RWPE2 (cell line): ENCODE measurements around the gene FBRS.
"Not testable (repeated sequence)": the region's sequence is repeated elsewhere in the genome, so short reads cannot be mapped to it uniquely, and the experiment has no call there.

ENCODE experiments used
- ATAC-seq: fragments of 200-7000 bp; cut with Tn5 transposase; 3 replicates; pipeline ENCODE4 v1.9.1; 2021; ENCODE audit warnings: low read depth
- DNase-seq: peaks from one replicate; pipeline ENCODE4 v3.0.0-alpha.2; 2020; ENCODE audit warnings: low spot score
- H3K27ac ChIP-seq: fragments of 450-650 bp; 2 replicates; pipeline ENCODE4 v1.5.1; 2017; ENCODE audit warnings: mild to moderate bottlenecking; ENCODE audit not compliant: poor library complexity, severe bottlenecking
- H3K27me3 ChIP-seq: fragments of 250-450 bp; sonication (Bioruptor Pico); 2 replicates; pipeline ENCODE4 v1.5.1; 2021; ENCODE audit warnings: mild to moderate bottlenecking, moderate library complexity; ENCODE audit not compliant: insufficient read depth, poor library complexity, severe bottlenecking
- H3K36me3 ChIP-seq: fragments of 250-450 bp; sonication (Bioruptor Pico); 2 replicates; pipeline ENCODE4 v1.5.1; 2020; ENCODE audit warnings: low read depth, mild to moderate bottlenecking, moderate library complexity
- H3K4me1 ChIP-seq: fragments of 250-450 bp; sonication (Bioruptor Pico); 2 replicates; pipeline ENCODE4 v1.5.1; 2021; ENCODE audit warnings: mild to moderate bottlenecking, moderate library complexity; ENCODE audit not compliant: insufficient read depth, poor library complexity, severe bottlenecking
- H3K4me3 ChIP-seq: fragments of 250-450 bp; sonication (Bioruptor Pico); 2 replicates; pipeline ENCODE4 v1.5.1; 2021; ENCODE audit warnings: mild to moderate bottlenecking, moderate library complexity; ENCODE audit not compliant: severe bottlenecking
- H3K9me3 ChIP-seq: fragments of 250-450 bp; sonication (Bioruptor Pico); 2 replicates; pipeline ENCODE4 v1.5.1; 2021; ENCODE audit warnings: mild to moderate bottlenecking, moderate library complexity; ENCODE audit not compliant: severe bottlenecking
- TF ChIP-seq, protein P1 (sequence below): fragments of 450-650 bp; IDR thresholded peaks from one replicate; pipeline ENCODE4 v1.5.1; 2017; ENCODE audit warnings: mild to moderate bottlenecking, moderate library complexity; ENCODE audit not compliant: poor library complexity, severe bottlenecking

FBRS gene

GRCh38 chr16:30623536-30624283 is 34.5 kb upstream of the FBRS start:
- Histone ChIP-seq H3K4me1 (peaks cover 8% of the 10 kb centered on the region), H3K27ac (no peak overlapping the region), H3K4me3 (no peak overlapping the region), H3K9me3 (no peaks in the 10 kb centered on the region), H3K36me3 (no peaks in the 10 kb centered on the region), H3K27me3 (no peaks in the 10 kb centered on the region)
- DNase-seq (no peak), ATAC-seq (no peak)
- TF ChIP-seq, protein P1, sequence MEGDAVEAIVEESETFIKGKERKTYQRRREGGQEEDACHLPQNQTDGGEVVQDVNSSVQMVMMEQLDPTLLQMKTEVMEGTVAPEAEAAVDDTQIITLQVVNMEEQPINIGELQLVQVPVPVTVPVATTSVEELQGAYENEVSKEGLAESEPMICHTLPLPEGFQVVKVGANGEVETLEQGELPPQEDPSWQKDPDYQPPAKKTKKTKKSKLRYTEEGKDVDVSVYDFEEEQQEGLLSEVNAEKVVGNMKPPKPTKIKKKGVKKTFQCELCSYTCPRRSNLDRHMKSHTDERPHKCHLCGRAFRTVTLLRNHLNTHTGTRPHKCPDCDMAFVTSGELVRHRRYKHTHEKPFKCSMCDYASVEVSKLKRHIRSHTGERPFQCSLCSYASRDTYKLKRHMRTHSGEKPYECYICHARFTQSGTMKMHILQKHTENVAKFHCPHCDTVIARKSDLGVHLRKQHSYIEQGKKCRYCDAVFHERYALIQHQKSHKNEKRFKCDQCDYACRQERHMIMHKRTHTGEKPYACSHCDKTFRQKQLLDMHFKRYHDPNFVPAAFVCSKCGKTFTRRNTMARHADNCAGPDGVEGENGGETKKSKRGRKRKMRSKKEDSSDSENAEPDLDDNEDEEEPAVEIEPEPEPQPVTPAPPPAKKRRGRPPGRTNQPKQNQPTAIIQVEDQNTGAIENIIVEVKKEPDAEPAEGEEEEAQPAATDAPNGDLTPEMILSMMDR, result no peak

DNA sequence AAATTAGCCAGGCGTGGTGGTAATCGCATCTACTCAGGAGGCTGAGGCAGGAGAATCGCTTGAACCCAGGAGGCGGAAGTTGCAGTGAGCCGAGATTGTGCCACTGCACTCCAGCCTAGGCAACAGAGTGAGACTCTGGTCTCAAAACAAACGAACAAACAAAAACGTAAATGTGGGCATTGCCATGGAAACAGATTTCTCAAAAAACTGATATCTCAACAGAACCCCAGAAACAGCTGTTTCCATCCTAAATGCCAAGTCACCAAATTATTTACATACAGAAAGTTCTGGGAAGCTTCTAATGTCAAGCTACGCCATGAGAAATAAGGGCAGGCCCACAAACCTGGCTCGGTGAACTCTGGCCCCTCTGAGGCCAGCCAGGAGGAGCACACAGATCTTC is 32.0 kb upstream of the FBRS start:
- no peaks in the 10 kb centered on the region for H3K27me3 ChIP-seq
- H3K36me3 ChIP-seq, result no peaks in the 10 kb centered on the region
- ATAC-seq, result no peak
- H3K9me3 ChIP-seq, result no peaks in the 10 kb centered on the region
- H3K4me3 ChIP-seq, result no peak overlapping the region
- H3K4me1 ChIP-seq, result peaks cover 8% of the 10 kb centered on the region
- TF ChIP-seq, protein P1, result no peak
- no peak for DNase-seq
- no peak overlapping the region for H3K27ac ChIP-seq

GRCh38 chr16:30628628-30629540 is 29.3 kb upstream of the FBRS start:
- H3K27me3 ChIP-seq, result no peaks in the 10 kb centered on the region
- ATAC-seq, result peak; percentile 86
- no peaks in the 10 kb centered on the region for H3K9me3 ChIP-seq
- TF ChIP-seq, protein P1, result peak; percentile 94
- H3K27ac ChIP-seq, result no peak overlapping the region
- H3K4me1 ChIP-seq, result no peaks in the 10 kb centered on the region
- H3K4me3 ChIP-seq, result no peak overlapping the region
- DNase-seq, result no peak
- no peaks in the 10 kb centered on the region for H3K36me3 ChIP-seq

DNA sequence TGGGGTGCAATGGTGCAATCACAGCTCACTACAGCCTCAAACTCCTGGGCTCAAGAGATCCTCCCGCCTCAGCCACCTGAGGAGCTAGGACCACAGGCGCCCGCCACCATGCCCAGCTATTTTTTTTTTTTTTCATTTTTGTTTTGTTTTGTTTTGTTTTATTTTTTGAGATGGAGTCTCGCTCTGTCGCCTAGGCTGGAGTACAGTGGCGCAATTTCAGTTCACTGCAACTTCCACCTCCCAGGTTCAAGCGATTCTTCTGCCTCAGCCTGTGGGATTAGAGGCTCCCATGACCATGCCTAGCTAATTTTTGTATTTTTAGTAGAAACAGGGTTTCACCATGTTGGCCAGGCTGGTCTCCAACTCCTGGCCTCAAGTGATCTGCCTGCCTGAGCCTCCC is 25.8 kb upstream of the FBRS start:
- not testable (repeated sequence) for H3K4me1 ChIP-seq, ATAC-seq, H3K4me3 ChIP-seq, H3K36me3 ChIP-seq, H3K9me3 ChIP-seq, DNase-seq, H3K27ac ChIP-seq, H3K27me3 ChIP-seq

DNA sequence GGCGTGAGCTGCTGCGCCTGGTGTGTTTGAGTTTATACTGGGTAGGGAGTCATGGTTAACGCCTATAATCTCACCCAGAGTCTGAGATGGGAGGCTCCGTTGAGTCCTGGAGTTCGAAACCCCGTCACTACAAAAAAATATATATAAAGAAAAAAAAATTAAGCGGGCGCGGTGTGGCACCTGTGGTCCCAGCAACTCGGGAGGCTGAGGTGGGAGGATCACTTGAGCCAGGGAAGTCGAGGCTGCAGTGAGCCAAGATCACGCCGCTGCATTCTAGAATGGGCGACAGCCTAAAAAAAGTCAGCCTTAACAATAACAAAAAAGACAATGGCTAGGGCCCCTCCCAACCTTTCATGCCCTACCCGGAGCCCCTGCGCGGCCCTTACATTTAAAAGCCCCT is 24.7 kb upstream of the FBRS start:
- peaks cover 4% of the 10 kb centered on the region for H3K4me1 ChIP-seq
- H3K36me3 ChIP-seq, result no peaks in the 10 kb centered on the region
- DNase-seq (no peak), ATAC-seq (no peak)
- no peaks in the 10 kb centered on the region for H3K27me3 ChIP-seq
- no peaks in the 10 kb centered on the region for H3K9me3 ChIP-seq
- peak overlapping the region; percentile 46 for H3K27ac ChIP-seq
- H3K4me3 ChIP-seq, result peak overlapping the region; percentile 76
- TF ChIP-seq, protein P1, result no peak
